ENCODE data around the gene APOL4. TPM values are rescaled to one million over a fixed set of nuclear protein-coding genes. Genes with fewer than 3 reads are reported as not detected.

The APOL4 gene
- total and polyA plus RNA-seq, 3 experiments from 2014 or later, result 0.42 to 0.46 TPM; not detected in 1

DNA sequence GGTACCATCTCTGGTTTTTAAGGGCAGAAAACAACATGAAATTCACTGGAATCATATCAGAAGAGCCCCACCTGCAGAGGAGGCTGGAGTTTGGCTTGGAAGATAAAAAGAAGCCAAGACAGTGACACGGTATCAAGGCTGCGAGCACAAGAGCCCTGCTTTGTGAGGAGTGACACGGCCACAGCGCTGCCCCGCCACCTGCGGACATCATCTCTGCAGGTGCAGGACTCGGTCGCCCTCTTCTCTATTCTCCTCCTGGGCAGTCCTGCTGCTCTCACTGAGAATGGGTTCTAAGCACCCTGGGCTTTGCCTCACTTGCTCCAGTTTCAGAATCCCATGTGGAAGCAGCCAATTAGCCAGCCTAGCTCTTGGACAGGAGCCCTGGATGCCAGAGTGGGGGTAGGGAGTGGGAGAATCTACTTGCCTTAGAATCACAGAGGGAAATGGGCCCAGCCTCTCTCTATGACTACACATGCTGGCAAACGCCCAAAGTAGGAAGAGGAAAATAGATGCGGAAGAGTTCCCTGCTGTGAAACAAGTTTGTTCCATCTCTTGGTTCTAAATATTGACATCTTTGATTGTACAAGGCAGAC lies 17.1 kb downstream of the APOL4 start:
- ChIA-PET CTCF (no interaction called here), POLR2A (no interaction called here)
- Histone ChIP-seq H3K36me3 (ENCODE audit: insufficient read depth, low read length) (no peaks in the 10 kb centered on the region), H3K4me3 (ENCODE audit: low read length) (no peak overlapping the region), H3K9me3 (ENCODE audit: low read length) (no peaks in the 10 kb centered on the region), H3K4me1 (ENCODE audit: insufficient read depth, low read length) (peaks cover 3% of the 10 kb centered on the region), H3K27me3 (ENCODE audit: insufficient read depth, low read length, poor library complexity, severe bottlenecking) (no peaks in the 10 kb centered on the region), H3K27ac (ENCODE audit: low read depth, low read length) (no peak overlapping the region)
- Mint-ChIP-seq H3K4me1 (peaks cover 4 to 7% (median 5%) of the 10 kb centered on the region in 3 donors), H3K4me3 (no peak overlapping the region), H3K9me3 (no peaks in the 10 kb centered on the region), H3K36me3 (no peaks in the 10 kb centered on the region), H3K27ac (no peak overlapping the region), H3K27me3 (peaks cover 0 to under 1% of the 10 kb centered on the region in 2 donors)
- DNase-seq, result no peak

DNA sequence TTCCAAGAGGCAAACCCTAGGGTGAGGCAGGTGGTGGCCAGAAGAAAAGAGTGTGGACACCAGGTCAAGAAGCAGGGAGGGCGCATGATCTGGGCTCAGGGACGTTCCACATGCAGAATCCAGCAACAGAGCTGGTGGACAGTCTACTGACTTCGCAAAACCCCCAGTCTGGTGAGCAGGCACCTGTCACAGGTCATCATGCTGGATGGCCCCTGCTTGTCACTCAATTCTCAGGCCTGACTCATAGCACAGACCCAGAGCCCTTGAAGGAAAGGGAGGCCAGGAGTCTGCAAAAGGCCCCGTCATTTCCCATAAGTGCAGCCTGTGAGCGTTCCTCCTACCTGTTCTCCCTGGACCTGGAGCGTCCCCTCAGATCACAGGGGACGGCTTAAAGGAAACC lies 18.2 kb downstream of the APOL4 start:
- Histone ChIP-seq H3K27ac (ENCODE audit: low read depth, low read length) (no peak overlapping the region), H3K4me3 (ENCODE audit: low read length) (no peak overlapping the region), H3K9me3 (ENCODE audit: low read length) (no peaks in the 10 kb centered on the region), H3K27me3 (ENCODE audit: insufficient read depth, low read length, poor library complexity, severe bottlenecking) (no peaks in the 10 kb centered on the region), H3K4me1 (ENCODE audit: insufficient read depth, low read length) (peaks cover 3% of the 10 kb centered on the region), H3K36me3 (ENCODE audit: insufficient read depth, low read length) (no peaks in the 10 kb centered on the region)
- Mint-ChIP-seq H3K4me3 (no peak overlapping the region), H3K27ac (no peak overlapping the region), H3K36me3 (no peaks in the 10 kb centered on the region), H3K4me1 (peaks cover 4 to 7% (median 5%) of the 10 kb centered on the region in 3 donors), H3K9me3 (no peaks in the 10 kb centered on the region), H3K27me3 (no peaks in the 10 kb centered on the region)
- CTCF ChIA-PET, result interaction anchor here (2.2 kb wide), 1 partner anchor 38 kb away, joined by 4 read pairs; no protein-coding TSS in a partner anchor
- POLR2A ChIA-PET, result no interaction called here
- DNase-seq, result no peak

DNA sequence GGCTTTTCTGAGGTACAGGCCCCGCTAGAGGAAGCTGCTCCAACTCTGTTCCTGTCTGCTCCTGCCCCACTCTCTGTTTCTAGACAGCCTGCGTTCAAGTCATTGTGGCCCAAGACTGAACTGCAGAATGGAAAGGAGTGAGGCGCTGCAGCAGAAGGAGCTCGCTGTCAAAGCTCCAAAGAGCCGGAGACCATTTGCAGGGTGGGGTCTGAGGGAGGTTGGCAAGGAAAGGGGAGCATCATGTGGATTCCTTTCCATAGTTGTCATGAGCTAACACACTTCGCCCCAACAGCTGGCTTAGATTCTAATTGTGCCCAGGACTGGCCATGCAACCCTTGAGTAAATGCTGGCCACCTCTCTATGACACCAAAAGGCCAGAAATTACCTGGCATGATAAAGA lies 18.8 kb downstream of the APOL4 start:
- Mint-ChIP-seq H3K9me3 (no peaks in the 10 kb centered on the region), H3K4me1 (peaks cover 4 to 7% (median 5%) of the 10 kb centered on the region in 3 donors), H3K27me3 (no peaks in the 10 kb centered on the region), H3K4me3 (no peak overlapping the region), H3K27ac (no peak overlapping the region), H3K36me3 (no peaks in the 10 kb centered on the region)
- Histone ChIP-seq H3K27ac (ENCODE audit: low read depth, low read length) (no peak overlapping the region), H3K4me3 (ENCODE audit: low read length) (no peak overlapping the region), H3K9me3 (ENCODE audit: low read length) (no peaks in the 10 kb centered on the region), H3K27me3 (ENCODE audit: insufficient read depth, low read length, poor library complexity, severe bottlenecking) (no peaks in the 10 kb centered on the region), H3K4me1 (ENCODE audit: insufficient read depth, low read length) (peaks cover 3% of the 10 kb centered on the region), H3K36me3 (ENCODE audit: insufficient read depth, low read length) (no peaks in the 10 kb centered on the region)
- DNase-seq, result no peak
- ChIA-PET POLR2A (no interaction called here), CTCF (interaction anchor here (2.2 kb wide), 1 partner anchor 38 kb away, joined by 4 read pairs; no protein-coding TSS in a partner anchor)

- Histone ChIP-seq H3K9me3 (ENCODE audit: low read length) (no peaks in the 10 kb centered on the region), H3K4me3 (ENCODE audit: low read length) (no peak overlapping the region), H3K36me3 (ENCODE audit: insufficient read depth, low read length) (no peaks in the 10 kb centered on the region), H3K4me1 (ENCODE audit: insufficient read depth, low read length) (peaks cover 3% of the 10 kb centered on the region), H3K27me3 (ENCODE audit: insufficient read depth, low read length, poor library complexity, severe bottlenecking) (no peaks in the 10 kb centered on the region), H3K27ac (ENCODE audit: low read depth, low read length) (no peak overlapping the region)
- Mint-ChIP-seq H3K9me3 (no peaks in the 10 kb centered on the region), H3K36me3 (no peaks in the 10 kb centered on the region), H3K27ac (no peak overlapping the region), H3K4me1 (peaks cover 4 to 7% (median 5%) of the 10 kb centered on the region in 3 donors), H3K4me3 (no peak overlapping the region), H3K27me3 (no peaks in the 10 kb centered on the region)
- POLR2A ChIA-PET, result no interaction called here
- CTCF ChIA-PET, result interaction anchor here (1.0 to 3.0 kb wide), 5 partner anchors 29 to 304 kb away, joined by 3 to 14 read pairs (median 4); no protein-coding TSS in a partner anchor
- no peak for DNase-seq
These were observed 19.6 kb downstream of the APOL4 start for GRCh38 chr22:36182056-36182455.

- Histone ChIP-seq H3K27ac (ENCODE audit: low read depth, low read length) (no peak overlapping the region), H3K9me3 (ENCODE audit: low read length) (no peaks in the 10 kb centered on the region), H3K4me1 (ENCODE audit: insufficient read depth, low read length) (peaks cover 3% of the 10 kb centered on the region), H3K27me3 (ENCODE audit: insufficient read depth, low read length, poor library complexity, severe bottlenecking) (no peaks in the 10 kb centered on the region), H3K36me3 (ENCODE audit: insufficient read depth, low read length) (no peaks in the 10 kb centered on the region), H3K4me3 (ENCODE audit: low read length) (no peak overlapping the region)
- Mint-ChIP-seq H3K4me1 (peaks cover 4 to 7% (median 5%) of the 10 kb centered on the region in 3 donors), H3K27me3 (no peaks in the 10 kb centered on the region), H3K27ac (no peak overlapping the region), H3K9me3 (no peaks in the 10 kb centered on the region), H3K36me3 (no peaks in the 10 kb centered on the region), H3K4me3 (no peak overlapping the region)
- ChIA-PET CTCF (interaction anchor here (1.2 to 4.5 kb wide), 9 partner anchors 17 to 305 kb away, joined by 3 to 38 read pairs (median 9); partner anchors contain the start of gene APOL3), POLR2A (no interaction called here)
- DNase-seq, result no peak
These were observed 20.7 kb downstream of the APOL4 start for GRCh38 chr22:36180928-36181327.

GRCh38 chr22:36180038-36180880 lies 21.4 kb downstream of the APOL4 start:
- H3K4me3 Mint-ChIP-seq, result no peak overlapping the region
- Histone ChIP-seq H3K27ac (ENCODE audit: low read depth, low read length) (no peak overlapping the region), H3K4me1 (ENCODE audit: insufficient read depth, low read length) (peaks cover 3% of the 10 kb centered on the region), H3K4me3 (ENCODE audit: low read length) (no peak overlapping the region), H3K36me3 (ENCODE audit: insufficient read depth, low read length) (no peaks in the 10 kb centered on the region), H3K9me3 (ENCODE audit: low read length) (no peaks in the 10 kb centered on the region), H3K27me3 (ENCODE audit: insufficient read depth, low read length, poor library complexity, severe bottlenecking) (no peaks in the 10 kb centered on the region)
- DNase-seq, result peak; percentile 71 to 90 (median 80)
- POLR2A ChIA-PET, result interaction anchor here (1.0 kb wide), 1 partner anchor 20 kb away, joined by 3 read pairs; the partner anchor contains the start of gene APOL3
- no peaks in the 10 kb centered on the region for H3K27me3 Mint-ChIP-seq
- no peaks in the 10 kb centered on the region for H3K9me3 Mint-ChIP-seq
- peak overlapping the region in 2 of 8 donors; percentile 3 to 48 for H3K27ac Mint-ChIP-seq
- H3K4me1 Mint-ChIP-seq, result peaks cover 4 to 7% (median 5%) of the 10 kb centered on the region in 3 donors
- H3K36me3 Mint-ChIP-seq, result no peaks in the 10 kb centered on the region
- CTCF ChIA-PET, result interaction anchor here (0.6 to 4.5 kb wide), 16 partner anchors 11 to 306 kb away, joined by 3 to 38 read pairs (median 6); partner anchors contain the start of genes APOL2 and APOL3

DNA sequence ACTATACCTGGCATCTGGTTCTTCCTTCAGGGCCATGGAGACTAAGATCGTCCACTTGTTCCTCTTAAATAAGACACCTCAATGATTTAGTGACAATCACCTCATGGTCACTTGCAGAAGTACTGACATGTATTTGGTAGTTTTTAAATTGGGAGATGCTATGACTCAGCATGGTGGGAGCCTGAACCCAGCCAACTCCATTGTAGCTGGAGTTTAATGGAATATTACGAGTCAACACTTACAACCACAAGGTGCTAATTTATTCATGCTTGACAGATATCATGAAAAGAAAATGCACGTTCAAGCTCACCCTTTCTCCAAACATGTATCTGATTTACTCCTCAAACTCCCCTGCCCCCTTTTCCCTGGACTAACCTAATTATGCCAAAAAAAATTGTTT lies 24.4 kb downstream of the APOL4 start:
- no peak overlapping the region for H3K4me3 Mint-ChIP-seq
- Histone ChIP-seq H3K27ac (ENCODE audit: low read depth, low read length) (no peak overlapping the region), H3K27me3 (ENCODE audit: insufficient read depth, low read length, poor library complexity, severe bottlenecking) (no peaks in the 10 kb centered on the region), H3K9me3 (ENCODE audit: low read length) (no peaks in the 10 kb centered on the region), H3K36me3 (ENCODE audit: insufficient read depth, low read length) (no peaks in the 10 kb centered on the region), H3K4me1 (ENCODE audit: insufficient read depth, low read length) (peaks cover 3% of the 10 kb centered on the region), H3K4me3 (ENCODE audit: low read length) (no peak overlapping the region)
- H3K27ac Mint-ChIP-seq, result no peak overlapping the region
- ChIA-PET CTCF (interaction anchor here (0.8 to 4.5 kb wide), 5 partner anchors 13 to 111 kb away, joined by 3 to 38 read pairs (median 12); partner anchors contain the start of gene APOL2), POLR2A (interaction anchor here (0.5 to 1.6 kb wide), 3 partner anchors 17 to 40 kb away, joined by 3 read pairs; partner anchors contain the start of gene APOL3)
- no peaks in the 10 kb centered on the region for H3K27me3 Mint-ChIP-seq
- DNase-seq, result no peak
- no peaks in the 10 kb centered on the region for H3K36me3 Mint-ChIP-seq
- peaks cover 4 to 7% (median 5%) of the 10 kb centered on the region in 3 donors for H3K4me1 Mint-ChIP-seq
- no peaks in the 10 kb centered on the region for H3K9me3 Mint-ChIP-seq

- peaks cover 4 to 7% (median 5%) of the 10 kb centered on the region in 3 donors for H3K4me1 Mint-ChIP-seq
- no peaks in the 10 kb centered on the region for H3K9me3 ChIP-seq (ENCODE audit: low read length)
- H3K27me3 ChIP-seq (ENCODE audit: insufficient read depth, low read length, poor library complexity, severe bottlenecking), result no peaks in the 10 kb centered on the region
- no peaks in the 10 kb centered on the region for H3K36me3 ChIP-seq (ENCODE audit: insufficient read depth, low read length)
- H3K36me3 Mint-ChIP-seq, result no peaks in the 10 kb centered on the region
- no peak for DNase-seq
- H3K27me3 Mint-ChIP-seq, result no peaks in the 10 kb centered on the region
- no peaks in the 10 kb centered on the region for H3K9me3 Mint-ChIP-seq
- H3K4me1 ChIP-seq (ENCODE audit: insufficient read depth, low read length), result peaks cover 3% of the 10 kb centered on the region
- CTCF ChIA-PET, result no interaction called here
- H3K4me3 Mint-ChIP-seq, result no peak overlapping the region
- H3K4me3 ChIP-seq (ENCODE audit: low read length), result no peak overlapping the region
- no peak overlapping the region for H3K27ac Mint-ChIP-seq
- no peak overlapping the region for H3K27ac ChIP-seq (ENCODE audit: low read depth, low read length)
- POLR2A ChIA-PET, result interaction anchor here (1.3 kb wide), 1 partner anchor 12 kb away, joined by 3 read pairs; no protein-coding TSS in a partner anchor
These were observed 25.7 kb downstream of the APOL4 start for GRCh38 chr22:36175892-36176291.

Data from CD8-positive, alpha-beta memory T cell (primary cell).